GM12891 (cell line): ENCODE measurements around the gene STING1. TPM values are rescaled to one million over a fixed set of nuclear protein-coding genes. Genes with fewer than 3 reads are reported as not detected.
"Not testable (repeated sequence)": the region's sequence is repeated elsewhere in the genome, so short reads cannot be mapped to it uniquely, and the experiment has no call there.

Source experiments
- DNase-seq: peaks from one replicate; pipeline ENCODE4 v3.0.0; 2011; ENCODE audit warnings: low spot score; ENCODE audit not compliant: insufficient read length
- FAIRE-seq: peaks from 2 replicates; lab custom pipeline; 2011; peaks lifted over from hg19 to GRCh38; lab: Jason Lieb, UNC
- PAX5 ChIP-seq: IDR thresholded peaks from 2 replicates; pipeline ENCODE4 v1.6.1; 2011; ENCODE audit warnings: low read length, moderate library complexity, mild to moderate bottlenecking; ENCODE audit not compliant: insufficient read depth, severe bottlenecking
- POLR2A ChIP-seq: IDR thresholded peaks from 2 replicates; pipeline ENCODE4 v1.6.1; 2011; ENCODE audit warnings: low read depth, low read length, control low read depth
- POLR2AphosphoS5 ChIP-seq: IDR thresholded peaks from 2 replicates; pipeline ENCODE4 v1.6.1; 2011; ENCODE audit warnings: low read depth, low read length, control low read depth
- POU2F2 ChIP-seq: IDR thresholded peaks from 2 replicates; pipeline ENCODE4 v1.6.1; 2011; ENCODE audit warnings: low read depth, mild to moderate bottlenecking, control low read depth, low read length, moderate library complexity
- SPI1 ChIP-seq: IDR thresholded peaks from 2 replicates; pipeline ENCODE4 v1.6.1; 2011; ENCODE audit warnings: low read depth, low read length, control low read depth
- TAF1 ChIP-seq: IDR thresholded peaks from 2 replicates; pipeline ENCODE4 v1.6.1; 2011; ENCODE audit warnings: low read depth, low read length, control low read depth
- polyA plus RNA-seq: library from polyadenylated mRNA; unstranded; fragments of >200 nt; gene quantifications from one replicate; pipeline ENCODE4 v1.2.1, GENCODE V29; 2012; ENCODE audit warnings: low read depth, missing spikeins, inconsistent platforms; ENCODE audit not compliant: missing spikeins

STING1 gene
- 13.1 TPM for polyA plus RNA-seq

DNA sequence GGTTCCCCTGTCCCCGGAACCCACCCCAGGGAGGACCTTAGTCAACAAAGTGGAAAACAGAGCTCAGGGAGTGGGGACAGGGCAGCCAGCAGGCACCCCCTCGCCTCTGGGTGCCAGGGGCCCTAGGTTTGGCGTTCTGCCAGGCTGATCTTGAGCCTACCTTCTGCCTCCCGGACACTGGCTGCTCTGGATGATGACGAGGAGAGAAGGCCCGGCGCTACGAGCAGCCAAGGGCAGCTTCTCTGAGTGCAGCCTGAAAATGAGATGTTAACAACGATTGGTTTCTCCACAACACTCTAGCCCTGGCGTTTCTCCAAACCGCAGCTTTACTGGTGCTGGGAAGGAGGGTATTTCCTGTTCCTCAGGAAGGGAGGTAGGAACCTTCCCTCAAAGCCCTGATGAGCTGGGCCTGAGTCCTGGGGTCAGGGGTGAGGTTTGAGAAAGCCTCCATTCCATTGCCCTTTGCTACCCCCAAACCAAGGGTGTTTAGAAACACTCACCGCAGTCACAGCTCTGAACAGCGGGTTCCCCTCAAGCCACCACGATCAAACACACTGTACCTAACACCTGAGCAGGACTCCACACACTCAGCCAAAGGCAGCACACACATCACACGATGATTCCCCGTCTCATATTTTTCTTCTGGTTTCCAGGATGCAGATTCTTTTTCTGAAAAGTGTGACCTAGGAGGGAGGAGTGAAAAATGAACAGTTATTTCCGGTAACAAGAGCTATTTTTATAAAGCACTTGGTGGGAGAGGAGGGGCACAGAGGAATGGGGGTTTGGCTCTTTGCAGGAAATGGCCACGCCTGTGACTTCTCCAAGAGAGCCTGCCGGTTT is at the start of gene STING1:
Gene STING1 (minus strand): TSS at position 709 of the 840 bp plus-strand sequence. CDS start 1,054 bp downstream, outside the sequence.
- 0 out of 2 replicates have a peak, but pooled peaks have one; percentile 9 for TF ChIP-seq POU2F2
- no peak for TF ChIP-seq SPI1
- no peak for TF ChIP-seq POLR2A
- TF ChIP-seq TAF1: peak; percentile 39; the same call in 1 of the 2 replicates
- peak; percentile 36; the same call in 1 of the 2 replicates for TF ChIP-seq POLR2AphosphoS5
- DNase-seq: no peak

DNA sequence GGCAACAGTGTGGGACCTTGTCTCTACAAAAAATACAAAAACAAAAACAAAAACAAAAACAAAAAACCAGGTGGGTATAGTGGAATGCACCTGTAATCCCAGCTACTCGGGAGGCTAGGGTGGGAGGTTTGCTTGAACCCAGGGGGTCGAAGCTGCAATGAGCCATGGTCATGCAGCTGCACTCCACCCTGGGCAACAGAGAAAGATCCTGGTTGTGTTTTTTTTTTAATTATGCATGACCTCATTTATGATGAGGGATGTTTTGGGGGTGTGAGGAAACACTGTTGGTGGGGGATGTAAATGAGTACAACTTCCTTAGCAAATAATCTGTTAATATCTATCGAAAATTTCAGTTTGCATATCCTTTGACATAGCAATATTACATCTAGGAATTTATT is 49.2 kb upstream of the STING1 start:
- FAIRE-seq: no peak
- no peak for DNase-seq
- TF ChIP-seq POLR2AphosphoS5 (no peak), PAX5 (no peak), TAF1 (no peak), POLR2A (no peak), POU2F2 (no peak), SPI1 (no peak)

More for the DNA sequence above, at the start of gene STING1:
- peak; percentile 92 for FAIRE-seq

DNA sequence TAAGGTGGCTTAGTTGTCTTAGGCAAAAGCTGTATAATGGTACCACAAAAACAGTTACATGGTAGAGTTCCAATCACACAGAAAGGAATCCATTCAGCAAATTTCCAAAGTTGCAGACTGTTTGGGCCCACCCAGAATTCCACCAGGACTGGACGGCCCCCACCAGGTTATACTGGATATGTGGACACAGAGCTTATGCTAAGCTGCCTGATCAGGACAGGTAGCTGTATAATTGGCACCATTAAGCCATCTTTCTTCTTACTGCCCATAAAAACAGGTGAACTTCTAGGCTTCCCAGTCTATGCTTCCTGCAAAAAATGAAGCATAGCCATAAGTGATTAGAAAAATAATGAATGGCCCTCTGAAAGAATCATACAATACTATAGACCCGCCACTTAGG is 47.5 kb upstream of the STING1 start:
- not testable (repeated sequence) for DNase-seq, FAIRE-seq

DNA sequence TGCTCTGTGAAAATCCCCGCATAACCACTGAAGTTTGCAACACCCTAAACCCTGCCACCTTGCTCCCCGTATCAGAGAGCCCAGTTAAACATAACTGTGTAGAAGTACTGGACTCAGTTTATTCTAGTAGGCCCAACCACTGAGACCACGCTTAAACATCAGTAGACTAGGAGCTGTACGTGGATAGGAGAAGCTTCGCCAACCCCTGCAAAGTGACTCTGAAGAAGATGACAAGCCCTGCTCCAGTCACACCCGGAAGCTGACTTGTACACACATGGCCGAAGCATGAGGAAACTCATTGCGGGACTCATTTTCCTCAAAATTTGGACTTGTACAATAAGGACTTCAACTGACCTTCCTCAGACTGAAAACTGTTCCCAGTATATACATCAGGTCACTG is 46.1 kb upstream of the STING1 start:
- not testable (repeated sequence) for FAIRE-seq, DNase-seq

DNA sequence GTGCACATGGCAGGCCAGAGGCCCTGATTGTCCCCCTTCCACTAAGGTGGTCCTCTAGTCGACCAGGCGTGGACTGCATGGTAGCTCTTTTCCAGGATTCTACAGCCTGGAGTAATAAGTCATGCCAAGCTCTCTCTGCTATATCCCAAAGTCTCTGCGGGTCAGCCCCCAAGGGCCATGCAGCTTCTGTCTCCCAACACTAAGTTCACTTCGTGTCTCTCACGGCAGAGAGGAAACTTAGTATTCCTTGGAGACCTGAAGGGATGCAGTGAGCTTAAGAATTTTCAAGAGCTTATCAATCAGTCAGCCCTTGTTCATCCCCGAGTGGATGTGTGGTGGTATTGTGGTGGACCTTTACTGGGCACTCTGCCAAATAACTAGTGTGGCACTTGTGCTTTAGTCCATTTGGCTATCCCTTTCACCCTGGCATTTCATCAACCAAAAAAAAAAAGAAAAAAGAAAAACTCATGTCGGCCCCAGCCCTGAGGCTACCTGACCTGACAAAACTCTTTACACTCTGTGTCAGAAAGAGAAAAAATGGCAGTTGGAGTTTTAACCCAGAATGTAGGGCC is 45.4 kb upstream of the STING1 start:
- DNase-seq, FAIRE-seq: not testable (repeated sequence)

DNA sequence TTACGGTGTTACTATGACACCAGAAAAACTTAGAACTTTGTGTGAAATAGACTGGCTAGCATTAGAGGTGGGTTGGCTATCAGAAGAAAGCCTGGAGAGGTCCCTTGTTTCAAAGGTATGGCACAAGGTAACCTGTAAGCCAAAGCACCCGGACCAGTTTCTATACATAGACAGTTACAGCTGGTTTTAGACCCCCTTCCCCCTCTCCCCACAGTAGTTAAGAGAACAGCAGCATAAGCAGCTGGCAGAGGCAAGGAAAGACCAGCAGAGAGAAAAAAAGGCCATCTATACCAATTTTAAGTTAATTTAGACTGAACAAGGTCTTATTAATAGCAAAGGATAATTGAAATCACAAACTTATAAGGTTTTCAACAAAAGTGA is 44.5 kb upstream of the STING1 start:
- not testable (repeated sequence) for FAIRE-seq, DNase-seq

DNA sequence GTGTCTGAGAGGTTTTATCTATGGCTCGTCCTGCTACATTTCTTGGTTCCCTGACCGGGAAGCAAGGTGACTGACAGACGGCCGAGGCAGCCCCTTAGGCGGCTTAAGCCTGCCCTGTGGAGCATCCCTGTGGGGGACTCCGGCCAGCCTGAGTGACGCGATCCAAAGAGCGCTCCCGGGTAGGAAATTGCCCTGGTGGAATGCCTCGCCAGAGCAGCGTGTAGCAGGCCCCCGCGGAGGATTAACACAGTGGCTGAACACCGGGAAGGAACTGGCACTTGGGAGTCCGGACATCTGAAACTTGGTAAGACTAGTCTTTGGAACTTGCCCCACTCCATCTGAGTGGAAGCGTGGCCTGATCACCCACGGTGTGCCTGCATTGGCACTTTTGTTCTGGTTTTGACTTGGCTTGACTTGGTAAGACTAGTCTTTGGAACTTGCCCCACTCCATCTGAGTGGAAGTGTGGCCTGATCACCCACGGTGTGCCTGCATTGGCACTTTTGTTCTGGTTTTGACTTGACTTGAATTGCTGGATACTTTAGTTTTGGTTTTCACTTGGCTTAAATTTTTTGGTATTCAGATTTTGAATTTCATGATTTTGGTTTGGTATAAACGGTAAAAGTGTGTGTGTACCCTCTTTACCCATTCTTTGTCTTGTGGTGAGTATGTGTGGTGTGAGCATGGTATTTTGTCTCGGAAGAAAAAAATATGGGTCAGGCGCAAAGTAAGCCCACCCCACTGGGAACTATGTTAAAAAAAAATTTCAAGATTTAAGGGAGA is 43.9 kb upstream of the STING1 start:
- FAIRE-seq, DNase-seq: not testable (repeated sequence)

DNA sequence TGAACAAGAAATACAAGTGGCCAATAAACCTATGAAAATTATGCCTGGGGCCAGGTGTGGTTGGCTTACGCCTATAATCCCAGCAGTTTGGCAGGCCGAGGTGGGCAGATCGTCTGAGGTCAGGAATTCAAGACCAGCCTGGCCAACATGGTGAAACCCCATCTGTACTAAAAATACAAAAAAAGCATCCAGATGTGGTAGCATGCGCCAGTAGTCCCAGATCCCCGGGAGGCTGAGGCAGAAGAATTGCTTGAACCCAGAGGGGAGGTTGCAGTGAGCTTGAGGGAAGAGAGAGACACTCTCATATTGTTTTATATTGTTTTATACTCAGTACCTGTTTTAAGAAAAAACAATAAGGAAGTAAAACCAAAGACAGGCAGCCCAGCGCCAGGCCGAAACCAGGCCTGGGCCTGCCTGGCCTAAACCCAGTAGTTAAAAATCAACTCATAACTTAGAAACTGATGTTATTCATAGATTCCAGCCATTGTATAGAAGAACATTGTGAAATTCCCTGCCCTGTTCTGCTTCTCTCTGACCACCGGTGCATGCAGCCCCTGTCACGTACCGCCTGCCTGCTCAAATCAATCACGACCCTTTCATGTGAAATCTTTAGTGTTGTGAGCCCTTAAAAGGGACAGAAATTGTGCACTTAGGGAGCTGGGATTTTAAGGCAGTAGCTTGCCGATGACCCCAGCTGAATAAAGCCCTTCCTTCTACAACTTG is 43.2 kb upstream of the STING1 start:
- peak; percentile 83 for FAIRE-seq
- DNase-seq: not testable (repeated sequence)

DNA sequence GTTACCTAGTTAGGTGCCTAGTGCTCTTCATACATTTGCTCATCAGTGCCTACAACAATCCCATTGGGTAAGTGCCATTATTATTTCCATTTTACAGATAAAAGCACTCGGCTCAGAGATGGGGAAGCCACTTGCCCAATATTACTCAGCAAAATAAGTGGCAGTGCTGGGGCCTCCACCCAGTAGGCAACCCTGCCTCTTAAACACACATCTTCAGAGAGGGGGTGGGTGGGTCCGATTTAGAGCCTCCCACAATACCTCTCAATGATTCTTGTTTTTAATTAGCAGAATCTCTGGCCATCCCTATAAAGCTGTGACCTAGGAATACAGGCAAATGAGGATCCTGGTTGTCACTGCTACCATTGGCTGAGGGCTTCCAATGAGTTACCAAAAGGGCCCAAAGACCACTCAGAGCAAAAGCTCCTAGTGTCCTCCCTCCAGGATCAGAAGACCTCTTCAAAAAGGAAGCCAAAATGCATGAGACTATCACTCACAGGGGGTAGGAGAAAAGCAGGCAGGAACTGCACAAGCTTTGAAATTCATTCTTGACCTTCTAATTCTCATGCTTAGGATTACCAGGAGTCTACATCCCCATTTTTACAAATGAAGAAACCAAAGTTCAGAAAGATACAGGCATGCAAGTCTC is 42.5 kb upstream of the STING1 start:
- TF ChIP-seq SPI1 (no peak; the same call in 1 of the 2 replicates), TAF1 (no peak), POLR2A (no peak), PAX5 (no peak), POU2F2 (no peak), POLR2AphosphoS5 (no peak)
- FAIRE-seq: peak; percentile 55
- no peak for DNase-seq

DNA sequence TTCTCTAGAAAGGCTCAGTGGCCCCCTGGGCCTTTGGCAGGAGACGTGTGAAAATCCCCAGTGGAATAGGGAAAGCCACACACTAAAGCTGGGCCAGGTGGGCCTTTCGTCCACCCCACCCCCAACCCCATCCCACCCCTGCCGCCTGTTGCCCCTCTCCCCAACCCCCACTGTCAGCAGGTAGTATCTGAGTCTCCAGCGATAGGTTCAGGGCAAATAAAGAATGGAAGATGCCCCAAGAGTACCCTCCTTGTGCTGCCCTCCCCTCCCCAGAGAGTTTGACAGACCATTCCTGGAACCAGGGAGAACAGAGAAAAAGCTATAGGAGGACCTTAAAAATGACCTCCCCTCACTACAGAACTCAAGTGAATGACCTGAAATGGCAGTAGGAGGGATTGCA is 41.9 kb upstream of the STING1 start:
- TF ChIP-seq POU2F2 (no peak), POLR2A (no peak), SPI1 (no peak), POLR2AphosphoS5 (no peak), TAF1 (no peak), PAX5 (no peak)
- DNase-seq: no peak
- FAIRE-seq: no peak
